Coronary artery (tissue), 2 donors: ENCODE results near the gene AKAP7.
"Not testable (repeated sequence)": the region's sequence is repeated elsewhere in the genome, so short reads cannot be mapped to it uniquely, and the experiment has no call there.

Source experiments
- DNase-seq: peaks from one replicate; pipeline ENCODE4 v3.0.0-alpha.2; 2017; ENCODE audit warnings: low spot score
- H3K27ac ChIP-seq, 2 donors: fragments of 200-600 bp; sonication (generic); one replicate each; pipeline ENCODE4 v1.5.1; 2016 to 2019
- H3K4me3 ChIP-seq: fragments of 200-600 bp; sonication (generic); 2 replicates; pipeline ENCODE4 v1.5.1; 2016; ENCODE audit warnings: mild to moderate bottlenecking, moderate library complexity
- CTCF ChIP-seq: fragments of 200-600 bp; sonication (generic); IDR thresholded peaks from one replicate; pipeline ENCODE4 v1.5.1; 2019; ENCODE audit warnings: antibody characterized with exemption

Gene AKAP7

GRCh38 chr6:131322125-131322524 is 186.9 kb downstream of the AKAP7 start:
- Histone ChIP-seq H3K4me3 (no peak overlapping the region), H3K27ac (no peak overlapping the region)
- TF ChIP-seq CTCF, result no peak
- DNase-seq, result no peak

- not testable (repeated sequence) for DNase-seq, H3K27ac ChIP-seq, H3K4me3 ChIP-seq
Measured at GRCh38 chr6:131325669-131326068, 190.4 kb downstream of the AKAP7 start.

GRCh38 chr6:131328727-131329126 is 193.5 kb downstream of the AKAP7 start:
- not testable (repeated sequence) for H3K27ac ChIP-seq, H3K4me3 ChIP-seq, DNase-seq

DNA sequence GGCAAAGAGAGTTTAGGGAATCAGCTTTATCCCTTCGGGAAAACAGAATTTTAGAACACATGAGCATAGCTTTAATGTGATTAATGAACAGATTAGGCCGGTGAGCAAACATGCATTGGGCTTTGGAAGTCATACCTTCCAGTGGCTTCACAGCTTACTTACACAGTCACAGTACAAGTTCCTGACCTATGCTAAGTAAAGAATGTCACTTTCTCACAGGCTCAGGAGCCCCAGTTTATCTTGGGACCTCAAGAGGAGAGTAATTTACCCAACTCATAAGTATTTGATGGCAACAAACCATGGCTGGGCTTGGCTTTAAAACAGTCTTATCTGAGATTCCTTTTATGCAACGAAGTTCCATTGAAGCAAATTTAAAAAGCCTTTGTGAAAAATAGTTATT is 195.9 kb downstream of the AKAP7 start:
- DNase-seq, result no peak
- TF ChIP-seq CTCF, result no peak
- no peak overlapping the region for H3K4me3 ChIP-seq
- no peak overlapping the region for H3K27ac ChIP-seq

GRCh38 chr6:131331873-131332781 is 196.9 kb downstream of the AKAP7 start:
- no peak for TF ChIP-seq CTCF
- H3K4me3 ChIP-seq, result no peak overlapping the region
- H3K27ac ChIP-seq, result no peak overlapping the region
- no peak for DNase-seq
